Naive thymus-derived CD8-positive, alpha-beta T cell (primary cell): ENCODE results near the gene PTPRO. TPM values are rescaled to one million over a fixed set of nuclear protein-coding genes. Genes with fewer than 3 reads are reported as not detected.
A peak's percentile ranks its signal among the peaks of the same experiment; 100 is the strongest.

Experiments used
- ATAC-seq, 2 donors: fragments of 150-1000 bp; cut with Tn5 transposase in 1 of 2; sonication (Bioruptor Pico), chemical (Tn5 transposase) in 1 of 2; 1 replicate in 1 of 2; 2 replicates in 1 of 2; pipeline ENCODE4 v1.10.0; 2021; ENCODE audit warnings: mild to moderate bottlenecking in 2 of 2, moderate library complexity in 2 of 2
- POLR2A ChIA-PET: fragments of 350-600 bp; sonication (Branson Sonifier 250); formaldehyde crosslinking; loops from one replicate; lab custom pipeline; 2021; ENCODE audit warnings: antibody characterized with exemption; lab: Charles Lee
- DNase-seq, 10 donors: peaks; one replicate each; pipeline versions ENCODE4 v3.0.0 to v3.0.0-alpha.2; 2020 to 2022
- H3K27ac Mint-ChIP-seq, 10 donors: one replicate each; pipeline ENCODE4 v1.8.0; 2020 to 2022; ENCODE audit warnings: mild to moderate bottlenecking in 10 of 10, mixed read lengths in 10 of 10, moderate library complexity in 4 of 10, inconsistent platforms in 1 of 10
- H3K27me3 Mint-ChIP-seq, 5 donors: one replicate each; pipeline ENCODE4 v1.8.0; 2021 to 2022; ENCODE audit warnings: mixed read lengths in 5 of 5
- H3K36me3 Mint-ChIP-seq, 3 donors: one replicate each; pipeline ENCODE4 v1.8.0; 2020 to 2022; ENCODE audit warnings: mixed read lengths in 3 of 3, mild to moderate bottlenecking in 2 of 3, inconsistent platforms in 1 of 3
- H3K4me1 Mint-ChIP-seq, 4 donors: one replicate each; pipeline ENCODE4 v1.8.0; 2021 to 2022; ENCODE audit warnings: mixed read lengths in 4 of 4
- H3K4me3 Mint-ChIP-seq, 10 donors: one replicate each; pipeline ENCODE4 v1.8.0; 2020 to 2022; ENCODE audit warnings: mild to moderate bottlenecking in 10 of 10, mixed read lengths in 10 of 10, moderate library complexity in 6 of 10, inconsistent platforms in 1 of 10
- H3K9me3 Mint-ChIP-seq, 9 donors: one replicate each; pipeline ENCODE4 v1.8.0; 2020 to 2022; ENCODE audit warnings: mixed read lengths in 9 of 9, mild to moderate bottlenecking in 3 of 9, inconsistent platforms in 1 of 9, moderate library complexity in 1 of 9
- polyA plus RNA-seq, 3 donors: library from polyadenylated mRNA; unstranded; fragments of 300-500 nt; fragmentation: Illumina TruSeq; gene quantifications; one replicate each; pipeline ENCODE4 v1.2.3, GENCODE V29; 2021
- total RNA-seq, 8 experiments: library from RNA in 2 of 8; stranded (reverse) in 2 of 8; gene quantifications; one replicate each; pipeline ENCODE4 v1.2.3 and lab custom pipeline; 2021 to 2026

Gene PTPRO
- total and polyA plus RNA-seq, 5 experiments from 2014 or later = 0.56 to 4.4 (median 0.88) TPM

- DNase-seq = no peak
- POLR2A ChIA-PET = interaction anchor here (0.9 kb wide), 2 partner anchors 15 to 17 kb away, joined by 3 read pairs; no protein-coding TSS in a partner anchor
- H3K36me3 Mint-ChIP-seq = peaks cover 2 to 14% (median 14%) of the 10 kb centered on the region in 3 donors
- H3K9me3 Mint-ChIP-seq = peaks cover 0 to 9% (median 2%) of the 10 kb centered on the region in 9 donors
- no peak for ATAC-seq
- no peaks in the 10 kb centered on the region for H3K27me3 Mint-ChIP-seq
- peak overlapping the region in 4 of 10 donors; percentile 4 to 53 (median 36) for H3K27ac Mint-ChIP-seq
- H3K4me1 Mint-ChIP-seq = peaks cover 20 to 38% (median 32%) of the 10 kb centered on the region in 4 donors
- peak overlapping the region in 1 of 10 donors; percentile 17 for H3K4me3 Mint-ChIP-seq
Observed at GRCh38 chr12:15550793-15551192, 228.5 kb downstream of the PTPRO start.

- H3K36me3 Mint-ChIP-seq = peaks cover 4 to 13% (median 9%) of the 10 kb centered on the region in 3 donors
Observed at GRCh38 chr12:15555446-15555845, 233.1 kb downstream of the PTPRO start.

GRCh38 chr12:15556411-15557102 is 234.2 kb downstream of the PTPRO start:
- peaks cover 10 to 16% (median 13%) of the 10 kb centered on the region in 4 donors for H3K4me1 Mint-ChIP-seq
- no peaks in the 10 kb centered on the region for H3K27me3 Mint-ChIP-seq

More at GRCh38 chr12:15555446-15555845, 233.1 kb downstream of the PTPRO start:
- no peak overlapping the region for H3K4me3 Mint-ChIP-seq
- POLR2A ChIA-PET = interaction anchor here (0.7 to 2.1 kb wide), 4 partner anchors 8 to 21 kb away, joined by 3 to 8 read pairs (median 4); no protein-coding TSS in a partner anchor
- H3K4me1 Mint-ChIP-seq = peaks cover 5 to 11% (median 10%) of the 10 kb centered on the region in 4 donors
- H3K27ac Mint-ChIP-seq = peak overlapping the region in 1 of 10 donors; percentile 11
- ATAC-seq = no peak
- H3K9me3 Mint-ChIP-seq = peaks cover 0 to 5% (median 0%) of the 10 kb centered on the region in 9 donors
- no peak for DNase-seq
- no peaks in the 10 kb centered on the region for H3K27me3 Mint-ChIP-seq

GRCh38 chr12:15558915-15559528 is 236.7 kb downstream of the PTPRO start:
- POLR2A ChIA-PET = interaction anchor here (0.7 to 1.8 kb wide), 4 partner anchors 11 to 15 kb away, joined by 3 to 7 read pairs (median 4); no protein-coding TSS in a partner anchor
- H3K27me3 Mint-ChIP-seq = no peaks in the 10 kb centered on the region
- no peak overlapping the region for H3K27ac Mint-ChIP-seq
- no peak overlapping the region for H3K4me3 Mint-ChIP-seq
- DNase-seq (no peak), ATAC-seq (no peak)
- peaks cover 18 to 33% (median 30%) of the 10 kb centered on the region in 4 donors for H3K4me1 Mint-ChIP-seq
- peaks cover 3 to 5% (median 4%) of the 10 kb centered on the region in 3 donors for H3K36me3 Mint-ChIP-seq
- no peaks in the 10 kb centered on the region for H3K9me3 Mint-ChIP-seq

More at GRCh38 chr12:15556411-15557102, 234.2 kb downstream of the PTPRO start:
- H3K9me3 Mint-ChIP-seq = no peaks in the 10 kb centered on the region
- no peak for DNase-seq
- peaks cover 4 to 9% (median 4%) of the 10 kb centered on the region in 3 donors for H3K36me3 Mint-ChIP-seq
- peak overlapping the region in 1 of 10 donors; percentile 2 for H3K27ac Mint-ChIP-seq
- no peak overlapping the region for H3K4me3 Mint-ChIP-seq
- POLR2A ChIA-PET = interaction anchor here (0.6 to 2.1 kb wide), 5 partner anchors 9 to 32 kb away, joined by 3 to 8 read pairs (median 3); no protein-coding TSS in a partner anchor
- ATAC-seq = no peak

DNA sequence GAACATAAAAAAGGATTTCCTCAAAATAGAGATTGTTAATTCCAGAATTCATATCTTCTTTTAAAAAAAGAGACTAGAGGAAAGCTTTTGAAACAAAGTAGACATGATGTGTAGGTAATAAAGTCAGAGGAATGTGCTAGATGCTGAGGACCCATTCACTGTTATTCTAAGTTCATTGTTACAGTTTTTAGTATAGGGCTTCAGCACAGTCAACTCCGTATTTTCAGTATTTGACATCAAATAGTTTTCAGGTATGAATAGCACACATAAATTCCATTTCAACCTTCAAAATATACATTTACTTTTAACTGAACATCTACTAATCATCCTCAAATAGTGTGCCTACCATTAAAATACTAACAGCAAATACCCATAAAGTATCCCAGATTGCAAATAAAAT is 239.1 kb downstream of the PTPRO start:
- ATAC-seq (no peak), DNase-seq (no peak)
- H3K27ac Mint-ChIP-seq = peak overlapping the region in 9 of 10 donors; percentile 52 to 99 (median 88)
- no peaks in the 10 kb centered on the region for H3K27me3 Mint-ChIP-seq
- H3K36me3 Mint-ChIP-seq = peaks cover 3 to 5% (median 4%) of the 10 kb centered on the region in 3 donors
- no peaks in the 10 kb centered on the region for H3K9me3 Mint-ChIP-seq
- H3K4me1 Mint-ChIP-seq = peaks cover 19 to 38% (median 34%) of the 10 kb centered on the region in 4 donors
- POLR2A ChIA-PET = interaction anchor here (1.1 to 5.6 kb wide), 4 partner anchors 9 to 14 kb away, joined by 5 to 49 read pairs (median 7); no protein-coding TSS in a partner anchor
- peak overlapping the region in 5 of 10 donors; percentile 3 to 86 (median 53) for H3K4me3 Mint-ChIP-seq

- Mint-ChIP-seq H3K9me3 (no peaks in the 10 kb centered on the region), H3K27me3 (no peaks in the 10 kb centered on the region), H3K27ac (peak overlapping the region; percentile 60 to 99 (median 90)), H3K4me1 (peaks cover 21 to 38% (median 34%) of the 10 kb centered on the region in 4 donors), H3K36me3 (peaks cover 3 to 4% (median 4%) of the 10 kb centered on the region in 3 donors), H3K4me3 (peak overlapping the region; percentile 6 to 86 (median 62))
- ATAC-seq = peak; percentile 45 to 62
- POLR2A ChIA-PET = interaction anchor here (0.7 to 5.6 kb wide), 8 partner anchors 8 to 791 kb away, joined by 3 to 49 read pairs (median 5); a partner anchor contains a TSS
- DNase-seq = peak in 2 of 10 donors; percentile 26 to 32
Observed at GRCh38 chr12:15562263-15562662, 240.0 kb downstream of the PTPRO start.

- Mint-ChIP-seq H3K4me3 (peak overlapping the region; percentile 74 to 86 (median 83)), H3K4me1 (peaks cover 21 to 38% (median 34%) of the 10 kb centered on the region in 4 donors), H3K9me3 (no peaks in the 10 kb centered on the region), H3K36me3 (no peaks in the 10 kb centered on the region), H3K27ac (peak overlapping the region; percentile 80 to 99 (median 93)), H3K27me3 (no peaks in the 10 kb centered on the region)
- DNase-seq (peak in 4 of 10 donors; percentile 9 to 49 (median 40)), ATAC-seq (peak; percentile 82 to 92)
- POLR2A ChIA-PET = interaction anchor here (0.7 to 5.6 kb wide), 5 partner anchors 9 to 793 kb away, joined by 3 to 49 read pairs (median 5); a partner anchor contains a TSS
Observed at GRCh38 chr12:15563663-15564062, 241.4 kb downstream of the PTPRO start.

DNA sequence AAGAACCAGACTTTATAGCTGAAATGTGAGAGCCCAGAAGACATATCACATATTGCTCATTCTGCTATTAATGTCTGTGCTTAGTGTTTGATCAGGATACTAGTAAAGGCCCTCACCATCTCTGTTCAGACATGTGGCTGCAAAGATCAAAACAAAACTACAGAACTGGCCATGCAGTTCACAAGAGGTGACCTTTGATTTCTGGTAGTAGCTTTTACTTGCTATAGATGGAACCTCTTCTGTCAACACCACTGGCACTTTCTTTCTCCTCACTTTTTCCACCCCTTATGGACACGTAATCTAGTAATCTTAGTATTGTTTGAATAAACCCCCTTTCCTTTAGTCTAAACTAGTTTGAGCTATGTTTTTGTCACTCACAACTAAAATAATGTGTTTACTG is 252.0 kb downstream of the PTPRO start:
- ATAC-seq (no peak), DNase-seq (no peak)
- no peak overlapping the region for H3K4me3 Mint-ChIP-seq
- H3K36me3 Mint-ChIP-seq = peaks cover 0 to 10% (median 9%) of the 10 kb centered on the region in 3 donors
- peak overlapping the region in 1 of 10 donors; percentile 19 for H3K27ac Mint-ChIP-seq
- POLR2A ChIA-PET = interaction anchor here (0.7 to 1.8 kb wide), 3 partner anchors 12 to 39 kb away, joined by 4 to 6 read pairs (median 5); no protein-coding TSS in a partner anchor
- no peaks in the 10 kb centered on the region for H3K27me3 Mint-ChIP-seq
- H3K4me1 Mint-ChIP-seq = peaks cover 7 to 42% (median 28%) of the 10 kb centered on the region in 4 donors
- H3K9me3 Mint-ChIP-seq = peaks cover 0 to 10% (median 1%) of the 10 kb centered on the region in 9 donors

- DNase-seq = no peak
- Mint-ChIP-seq H3K27ac (peak overlapping the region in 5 of 10 donors; percentile 16 to 68 (median 54)), H3K36me3 (peaks cover 0 to 13% (median 9%) of the 10 kb centered on the region in 3 donors), H3K4me1 (peaks cover 5 to 30% (median 23%) of the 10 kb centered on the region in 4 donors), H3K4me3 (no peak overlapping the region), H3K9me3 (peaks cover 0 to 10% (median 1%) of the 10 kb centered on the region in 9 donors), H3K27me3 (no peaks in the 10 kb centered on the region)
- POLR2A ChIA-PET = no interaction called here
- no peak for ATAC-seq
Observed at GRCh38 chr12:15575671-15576541, 253.6 kb downstream of the PTPRO start.

GRCh38 chr12:15580431-15580830 is 258.1 kb downstream of the PTPRO start:
- POLR2A ChIA-PET = interaction anchor here (1.4 kb wide), 1 partner anchor 46 kb away, joined by 7 read pairs; no protein-coding TSS in a partner anchor
- ATAC-seq = peak; percentile 57 to 70
- Mint-ChIP-seq H3K9me3 (peaks cover 0 to 8% (median 0%) of the 10 kb centered on the region in 9 donors), H3K4me1 (peaks cover 5 to 19% (median 14%) of the 10 kb centered on the region in 4 donors), H3K36me3 (peaks cover 0 to 11% (median 5%) of the 10 kb centered on the region in 3 donors), H3K4me3 (no peak overlapping the region), H3K27me3 (no peaks in the 10 kb centered on the region), H3K27ac (peak overlapping the region in 2 of 10 donors; percentile 0 to 39)
- DNase-seq = peak in 8 of 10 donors; percentile 4 to 77 (median 30)

GRCh38 chr12:15581006-15581405 is 258.7 kb downstream of the PTPRO start:
- Mint-ChIP-seq H3K4me3 (no peak overlapping the region), H3K27ac (peak overlapping the region in 2 of 10 donors; percentile 52 to 56), H3K36me3 (peaks cover 0 to 6% (median 0%) of the 10 kb centered on the region in 3 donors)

More at GRCh38 chr12:15581006-15581405, 258.7 kb downstream of the PTPRO start:
- ATAC-seq (no peak), DNase-seq (no peak)
- Mint-ChIP-seq H3K9me3 (peaks cover 0 to 2% (median 0%) of the 10 kb centered on the region in 9 donors), H3K27me3 (no peaks in the 10 kb centered on the region), H3K4me1 (peaks cover 3 to 14% (median 11%) of the 10 kb centered on the region in 4 donors)
- POLR2A ChIA-PET = interaction anchor here (1.0 kb wide), 1 partner anchor 47 kb away, joined by 3 read pairs; no protein-coding TSS in a partner anchor
